GM19240 (cell line): ENCODE data around the gene LCN12.

Source experiments
- DNase-seq: peaks from one replicate; pipeline ENCODE4 v3.0.0; 2011; ENCODE audit warnings: low spot score; ENCODE audit not compliant: insufficient read length

The LCN12 gene

DNA sequence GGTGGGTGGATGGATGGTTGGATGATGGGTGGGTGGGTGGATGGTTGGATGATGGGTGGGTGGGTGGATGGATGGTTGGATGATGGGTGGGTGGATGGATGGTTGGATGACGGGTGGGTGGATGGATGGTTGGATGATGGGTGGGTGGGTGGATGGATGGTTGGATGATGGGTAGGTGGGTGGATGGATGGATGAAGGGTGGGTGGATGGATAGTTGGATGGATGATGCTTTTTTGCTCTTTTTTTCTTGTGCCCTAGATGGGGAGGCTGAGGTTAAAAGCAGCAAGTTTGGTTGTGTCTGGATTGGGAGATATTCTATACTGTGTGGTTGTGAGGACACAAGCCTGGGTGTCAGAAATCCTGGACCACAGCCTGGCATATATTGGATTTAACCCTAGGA, 5.4 kb downstream of the LCN12 start:
- no peak for DNase-seq

DNA sequence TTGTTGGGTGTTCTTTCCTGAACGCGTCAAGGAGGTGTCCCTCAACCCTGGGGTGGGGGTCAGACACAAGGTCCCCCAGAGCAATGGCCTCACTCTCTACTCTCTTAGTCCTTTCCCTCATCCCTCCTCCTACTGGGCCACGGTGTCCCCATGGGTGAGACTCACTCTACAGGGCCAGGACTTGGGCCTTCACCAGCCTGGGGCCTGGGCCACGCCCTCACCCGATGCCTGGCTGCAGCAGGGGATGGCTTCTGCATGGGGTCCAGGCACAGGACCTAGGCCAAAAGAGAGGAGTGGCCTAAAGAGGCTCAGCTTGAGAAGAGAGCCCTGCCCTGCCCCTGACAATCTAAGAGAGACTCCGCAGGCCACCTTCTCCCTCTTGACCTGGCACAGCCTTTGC, 5.8 kb downstream of the LCN12 start:
- no peak for DNase-seq

- DNase-seq: no peak
These were observed 6.4 kb downstream of the LCN12 start for GRCh38 chr9:136958473-136958872.

GRCh38 chr9:136958898-136959850, 7.1 kb downstream of the LCN12 start:
- DNase-seq: no peak

GRCh38 chr9:136960212-136960937, 8.3 kb downstream of the LCN12 start:
- DNase-seq: no peak

DNA sequence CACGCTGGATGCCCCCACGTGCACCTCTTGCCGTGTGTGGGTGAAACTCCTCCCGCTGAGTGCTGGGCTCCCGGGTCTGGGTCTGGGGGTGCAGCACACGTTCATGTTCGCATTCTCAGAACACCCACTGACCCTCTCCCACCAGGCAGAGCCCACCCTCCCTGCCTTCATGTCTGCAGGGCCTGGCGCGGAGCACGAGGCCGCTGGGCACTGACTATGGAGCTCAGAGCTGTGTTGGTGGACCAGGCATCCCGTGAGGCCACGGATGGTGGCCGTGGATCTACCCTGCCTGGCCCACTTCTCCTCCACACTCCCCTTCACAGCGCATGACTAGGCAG, 8.8 kb downstream of the LCN12 start:
- DNase-seq: no peak

DNA sequence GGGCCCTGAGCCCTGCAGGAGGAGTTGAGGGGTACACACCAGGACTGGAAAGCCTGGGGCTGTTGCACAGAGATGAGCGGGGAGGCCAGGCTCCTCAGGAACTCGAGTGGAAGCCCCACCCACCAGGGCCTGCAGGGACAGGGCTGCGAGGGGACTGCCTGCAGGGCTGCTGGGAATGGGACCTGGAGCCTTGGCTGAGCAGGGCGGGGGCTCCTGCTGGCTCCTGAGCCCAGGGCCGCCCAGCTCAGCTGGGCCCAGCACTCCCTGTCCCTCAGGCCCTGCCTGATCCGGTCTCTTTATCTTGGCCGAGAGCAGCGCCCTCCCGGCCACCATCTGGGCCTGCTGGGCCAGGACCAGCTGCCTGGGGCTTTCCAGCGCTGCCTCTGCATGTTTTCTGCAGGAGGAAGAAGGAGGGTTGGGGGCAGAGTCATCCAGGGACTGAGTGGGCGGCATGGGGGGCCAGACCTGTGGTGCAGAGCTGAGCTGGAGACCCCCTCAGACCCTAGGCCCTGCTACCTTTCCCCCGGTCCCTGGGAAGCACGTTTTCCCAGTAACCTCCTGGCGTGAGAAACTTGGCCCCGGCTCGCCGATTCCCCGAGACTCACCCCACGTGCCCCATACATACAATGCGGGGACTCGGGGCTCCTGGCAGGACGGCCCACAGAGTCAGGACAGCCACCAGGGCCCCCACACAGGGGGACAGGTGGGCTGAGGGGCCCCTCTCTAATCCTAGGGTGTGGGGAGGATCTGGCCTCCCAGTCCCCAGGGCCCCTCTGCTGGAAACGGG, 9.4 kb downstream of the LCN12 start:
- no peak for DNase-seq

DNA sequence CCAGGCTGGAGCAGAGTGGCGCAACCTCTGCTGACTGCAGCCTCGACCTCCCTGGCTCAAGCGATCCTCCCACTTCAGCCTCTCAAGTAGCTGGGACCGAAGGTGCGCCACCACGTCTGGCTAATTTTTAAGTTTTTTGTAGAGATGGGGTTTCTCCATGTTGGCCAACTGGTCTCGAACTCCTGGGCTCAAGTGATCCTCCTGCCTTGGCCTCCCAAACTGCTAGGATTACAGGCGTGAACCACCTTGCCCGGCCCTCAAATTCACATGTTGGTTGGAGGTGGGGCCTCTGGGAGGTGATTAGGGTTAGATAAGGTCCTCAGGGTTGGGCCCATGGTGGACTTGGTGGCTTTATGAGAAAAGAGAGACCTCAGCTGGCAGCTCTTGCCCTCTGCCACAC, 10.1 kb downstream of the LCN12 start:
- DNase-seq: no peak

- DNase-seq: no peak
These were observed 10.7 kb downstream of the LCN12 start for GRCh38 chr9:136962701-136963248.

GRCh38 chr9:136963341-136963740, 11.3 kb downstream of the LCN12 start:
- DNase-seq: no peak

- DNase-seq: no peak
These were observed 11.7 kb downstream of the LCN12 start for GRCh38 chr9:136963751-136964150.

DNA sequence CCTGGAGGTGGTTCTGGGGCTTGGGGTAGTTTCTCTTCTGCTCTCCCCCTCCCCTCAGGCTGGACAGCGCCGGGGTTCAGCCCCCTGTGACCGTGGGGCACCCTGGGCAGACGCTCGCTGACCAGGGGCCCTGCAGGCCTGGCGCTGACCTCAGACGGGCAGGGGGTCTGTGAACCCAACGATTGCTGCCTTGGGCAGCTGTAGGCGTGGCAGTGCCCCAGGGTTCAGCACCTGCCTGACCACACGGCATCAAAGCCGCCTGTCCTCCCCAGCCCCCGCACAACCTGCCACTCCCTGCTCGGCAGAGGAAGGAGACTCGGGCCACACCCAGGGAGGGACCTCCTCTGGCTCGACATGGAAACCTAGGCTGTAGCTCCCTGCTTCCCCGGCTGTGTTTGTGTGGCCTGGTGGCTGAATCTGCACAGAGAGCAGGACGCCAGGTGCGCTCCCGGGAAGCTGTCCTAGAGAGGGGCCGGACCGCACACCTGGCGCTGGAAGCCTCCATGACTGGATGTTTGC, 12.2 kb downstream of the LCN12 start:
- DNase-seq: no peak

DNA sequence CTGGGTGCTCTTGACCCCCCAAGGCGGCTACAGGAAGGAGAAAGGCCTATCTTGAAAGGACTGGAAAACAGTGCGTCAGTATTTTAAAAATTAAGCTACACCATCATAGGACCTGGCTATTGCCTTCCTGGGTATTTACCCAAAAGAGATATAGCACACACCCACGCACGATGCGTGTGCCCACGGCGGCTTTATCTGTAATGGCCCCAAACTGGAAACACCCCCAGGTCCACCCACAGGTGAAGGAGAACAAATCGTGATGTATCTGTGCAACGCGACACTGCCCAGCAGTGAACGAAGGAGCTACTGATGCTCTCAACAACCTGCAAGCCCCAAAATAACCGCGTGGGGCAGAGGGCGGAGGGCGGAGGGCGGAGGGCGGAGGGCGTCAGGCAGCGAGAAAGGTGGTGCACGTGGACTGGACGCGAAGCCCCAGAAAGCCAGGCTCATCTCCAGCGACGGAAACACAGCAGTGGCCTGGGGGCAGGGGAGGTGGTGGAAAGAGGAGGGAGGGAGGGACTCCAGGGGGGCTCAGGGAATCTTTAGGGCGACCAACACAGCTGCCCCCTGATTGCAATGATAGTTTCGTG, 12.9 kb downstream of the LCN12 start:
- no peak for DNase-seq

DNA sequence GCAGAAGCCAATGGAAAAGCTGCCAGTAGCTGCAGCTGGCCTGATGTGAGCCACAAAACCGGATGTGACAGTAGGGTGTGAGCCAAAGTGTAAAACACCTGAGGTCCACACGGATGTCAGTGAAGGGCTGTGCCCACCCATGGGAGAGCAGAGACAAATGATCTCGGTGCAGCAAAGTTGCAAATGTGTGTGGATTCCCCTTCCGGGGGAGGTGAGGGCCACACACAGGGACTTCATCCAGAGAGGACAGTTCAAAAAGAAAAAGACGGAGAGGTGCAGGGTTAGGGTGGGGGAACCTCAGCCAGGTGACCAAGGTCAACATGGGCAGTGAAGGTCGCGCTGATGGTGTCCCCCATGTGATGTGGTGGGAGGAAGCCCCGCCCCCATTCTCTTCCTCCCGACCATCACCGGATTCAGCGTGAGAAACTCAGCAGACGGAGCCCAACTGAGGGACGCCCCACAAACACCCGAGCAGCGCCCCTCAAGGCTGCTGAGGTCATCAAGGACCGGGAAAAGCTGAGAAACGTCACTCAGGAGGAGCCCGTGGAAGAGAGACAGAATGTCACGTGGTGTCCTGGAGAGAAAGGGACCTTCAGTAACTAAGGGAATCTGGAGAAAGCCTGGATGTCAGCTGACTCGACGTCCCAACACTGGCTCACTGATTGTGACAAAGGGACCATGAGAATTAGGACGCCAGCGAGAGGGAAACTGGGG, 13.9 kb downstream of the LCN12 start:
- DNase-seq: no peak

DNA sequence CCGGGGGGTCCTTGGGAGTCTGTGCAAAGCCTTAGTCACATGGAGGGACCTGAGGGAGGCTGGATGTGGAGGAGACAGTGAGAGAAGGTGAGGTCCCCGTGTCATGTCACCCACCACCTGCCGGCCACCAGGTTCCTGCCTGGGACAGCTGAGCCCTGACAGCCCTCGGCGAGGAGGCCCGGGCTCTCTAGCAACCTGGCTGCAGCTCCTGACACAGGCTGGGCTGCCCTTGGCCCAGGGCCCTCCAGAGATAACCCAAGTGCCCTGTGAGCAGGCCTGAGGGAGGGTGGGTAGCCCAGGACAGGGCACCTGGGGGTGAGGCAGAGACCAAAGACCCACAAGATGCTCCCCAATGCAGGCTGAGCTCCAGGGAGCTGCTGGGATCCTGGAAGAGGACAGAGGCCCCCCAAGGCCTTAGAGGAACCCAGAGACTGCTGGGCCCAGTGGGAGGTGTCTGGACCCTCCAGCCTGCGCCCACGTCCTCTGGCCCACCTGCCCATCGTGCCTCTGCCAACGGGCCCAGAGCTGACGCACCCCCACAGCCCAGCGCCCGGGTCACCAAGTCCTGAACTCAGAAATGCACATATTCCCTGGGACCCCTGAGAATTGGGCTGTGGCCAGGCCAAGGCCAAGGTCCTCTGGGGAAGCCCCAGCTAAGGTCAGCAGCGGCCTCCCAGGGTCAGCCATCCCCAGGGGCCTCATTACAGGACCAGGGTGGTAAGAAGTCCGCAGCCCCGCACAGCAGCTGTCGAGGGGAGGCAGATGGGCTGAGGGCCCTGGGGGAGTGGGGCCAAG, 16.5 kb downstream of the LCN12 start:
- DNase-seq: no peak

DNA sequence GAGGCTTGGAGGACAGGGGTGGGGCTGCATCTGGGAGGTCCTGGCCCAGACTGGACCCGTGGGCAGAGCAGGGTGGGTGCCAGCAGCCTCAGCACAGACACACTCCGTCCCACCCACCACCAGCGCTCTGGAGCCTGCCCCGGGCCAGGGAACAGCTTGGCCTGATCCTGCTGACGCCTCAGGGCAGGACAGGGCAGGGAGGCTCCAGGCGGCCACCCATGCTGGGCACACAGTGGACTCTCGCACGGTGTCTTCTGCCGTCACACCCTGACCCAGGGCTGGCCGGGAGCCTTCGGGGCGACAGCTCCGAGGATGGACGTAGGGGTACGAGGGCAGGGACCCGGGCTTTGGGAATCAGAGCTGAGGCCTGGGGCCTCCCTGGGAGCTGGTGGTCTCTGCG, 17.1 kb downstream of the LCN12 start:
- DNase-seq: no peak

- DNase-seq: no peak
These were observed 17.7 kb downstream of the LCN12 start for GRCh38 chr9:136969774-136970173.

DNA sequence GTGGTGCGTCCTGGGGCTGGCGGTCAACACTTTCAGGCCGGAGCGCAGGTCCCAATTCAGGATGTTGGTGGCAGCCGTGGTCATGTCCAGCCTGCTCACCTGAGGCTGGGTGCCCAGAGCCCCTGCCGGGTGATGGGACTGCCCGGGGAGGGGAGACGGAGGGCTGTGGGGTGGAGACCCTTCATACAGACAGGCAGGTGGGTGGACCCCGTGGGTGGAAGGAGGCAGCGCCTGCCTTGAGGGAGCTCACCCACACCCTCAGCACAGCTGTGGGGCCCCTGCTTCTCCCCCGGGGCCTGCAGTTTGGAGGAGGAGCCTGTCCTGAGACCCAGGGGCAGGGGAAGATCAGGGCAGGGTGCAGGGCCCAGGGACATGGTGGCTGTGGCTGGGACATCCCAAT, 18.3 kb downstream of the LCN12 start:
- no peak for DNase-seq

DNA sequence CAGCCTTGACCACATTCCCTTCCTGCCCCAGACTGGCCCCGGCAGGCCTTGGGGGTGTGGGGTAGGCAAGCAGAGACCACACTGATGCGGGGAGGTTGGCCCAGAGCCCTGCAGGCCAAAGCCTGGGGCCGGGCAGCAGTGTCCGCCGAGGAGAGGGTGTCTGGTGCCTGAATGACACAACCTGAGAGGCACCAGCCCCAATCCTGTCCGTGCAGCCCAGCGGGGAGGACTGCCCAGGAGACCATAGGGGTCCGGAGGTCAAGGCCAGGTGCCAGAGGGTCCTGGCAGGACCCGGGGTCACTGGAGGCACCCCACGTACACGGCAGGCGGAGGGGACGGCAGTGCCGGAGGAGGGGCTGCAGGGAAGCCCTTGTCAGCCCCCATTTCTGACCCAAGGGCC, 19.7 kb downstream of the LCN12 start:
- no peak for DNase-seq

GRCh38 chr9:136972335-136972734, 20.3 kb downstream of the LCN12 start:
- DNase-seq: no peak
